HG02870 (cell line): ENCODE results near the gene DUSP19.
"Not testable (repeated sequence)": the region's sequence is repeated elsewhere in the genome, so short reads cannot be mapped to it uniquely, and the experiment has no call there.

Experiments
- ATAC-seq: cut with Tn5 transposase; IDR thresholded peaks from one replicate; pipeline ENCODE4 v1.9.1; 2021; ENCODE audit warnings: mild to moderate bottlenecking, moderate library complexity; ENCODE audit not compliant: unreplicated experiment

Gene DUSP19

GRCh38 chr2:183078464-183079138 is at the start of gene DUSP19:
Gene DUSP19 (plus strand): TSS chr2:183078747. CDS start chr2:183078934, 187 bp downstream.
- ATAC-seq, result peak; percentile 88

GRCh38 chr2:183029219-183029618 is 49.3 kb upstream of the DUSP19 start:
- no peak for ATAC-seq

GRCh38 chr2:183031911-183032794 is 46.4 kb upstream of the DUSP19 start:
- no peak for ATAC-seq

- no peak for ATAC-seq
Measured at GRCh38 chr2:183033951-183034350, 44.6 kb upstream of the DUSP19 start.

GRCh38 chr2:183034806-183035205 is 43.7 kb upstream of the DUSP19 start:
- no peak for ATAC-seq

- no peak for ATAC-seq
Measured at GRCh38 chr2:183035298-183035953, 43.1 kb upstream of the DUSP19 start.

GRCh38 chr2:183035954-183036669 is 42.4 kb upstream of the DUSP19 start:
- ATAC-seq, result peak; percentile 52

- ATAC-seq, result no peak
Measured at GRCh38 chr2:183037074-183037552, 41.4 kb upstream of the DUSP19 start.

- peak; percentile 33 for ATAC-seq
Measured at GRCh38 chr2:183037553-183038340, 40.8 kb upstream of the DUSP19 start.

- ATAC-seq, result peak; percentile 69
Measured at GRCh38 chr2:183038341-183039300, 39.9 kb upstream of the DUSP19 start, which contains the start of gene NCKAP1. Gene NCKAP1 (minus strand): TSS chr2:183038457. CDS start chr2:183038099, 358 bp downstream.

- ATAC-seq, result no peak
Measured at GRCh38 chr2:183040604-183041003, 37.9 kb upstream of the DUSP19 start.

- ATAC-seq, result not testable (repeated sequence)
Measured at GRCh38 chr2:183043580-183043979, 35.0 kb upstream of the DUSP19 start.

GRCh38 chr2:183047486-183048125 is 30.9 kb upstream of the DUSP19 start:
- not testable (repeated sequence) for ATAC-seq

- ATAC-seq, result no peak
Measured at GRCh38 chr2:183049420-183049819, 29.1 kb upstream of the DUSP19 start.

- peak; percentile 47 for ATAC-seq
Measured at GRCh38 chr2:183057333-183057985, 21.1 kb upstream of the DUSP19 start.

GRCh38 chr2:183059561-183059960 is 19.0 kb upstream of the DUSP19 start:
- ATAC-seq, result no peak

- ATAC-seq, result no peak
Measured at GRCh38 chr2:183060571-183061231, 17.8 kb upstream of the DUSP19 start.
